GM12878 (cell line): ENCODE measurements around the gene SRCAP. TPM values are rescaled to one million over a fixed set of nuclear protein-coding genes. Genes with fewer than 3 reads are reported as not detected.

Experiments
- BCL11A ChIP-seq: IDR thresholded peaks from 2 replicates; pipeline ENCODE4 v1.6.1; 2011; ENCODE audit warnings: low read depth, low read length
- BHLHE40 ChIP-seq, 2 experiments: fragments of 450-650 bp in 1 of 2; IDR thresholded peaks; 2 replicates each; pipeline ENCODE4 v1.6.1; 2011 to 2017; ENCODE audit warnings: low read depth in 2 of 2, borderline replicate concordance in 1 of 2, improper control_type of control experiment in 1 of 2, low read length in 1 of 2, mild to moderate bottlenecking in 1 of 2
- EED ChIP-seq: sonication (generic); IDR thresholded peaks from 2 replicates; pipeline ENCODE4 v1.6.1; 2016; ENCODE audit warnings: antibody characterized with exemption, low read depth
- ESRRA ChIP-seq: IDR thresholded peaks from 2 replicates; pipeline ENCODE4 v1.6.1; 2012; ENCODE audit warnings: mild to moderate bottlenecking, low read length, improper control_type of control experiment
- EZH2 ChIP-seq: IDR thresholded peaks from 2 replicates; pipeline ENCODE4 v1.6.1; 2012; ENCODE audit warnings: low read depth, mild to moderate bottlenecking, control low read depth, inconsistent platforms, low read length, borderline replicate concordance; ENCODE audit not compliant: control insufficient read depth
- LARP7 ChIP-seq: fragments of 450-650 bp; IDR thresholded peaks from 2 replicates; pipeline ENCODE4 v1.6.1; 2017; ENCODE audit warnings: mild to moderate bottlenecking
- NRF1 ChIP-seq: conservative IDR thresholded peaks from 2 replicates; pipeline ENCODE4 v1.6.1; 2011; ENCODE audit warnings: mild to moderate bottlenecking, low read depth, low read length, improper control_type of control experiment
- POLR2AphosphoS5 ChIP-seq: IDR thresholded peaks from 2 replicates; pipeline ENCODE4 v1.6.1; 2011; ENCODE audit warnings: mild to moderate bottlenecking, low read length, inconsistent platforms
- RAD51 ChIP-seq: fragments of 450-650 bp; IDR thresholded peaks from 2 replicates; pipeline ENCODE4 v1.6.1; 2016; ENCODE audit warnings: moderate library complexity, mild to moderate bottlenecking, inconsistent platforms
- ZNF384 ChIP-seq: IDR thresholded peaks from 2 replicates; pipeline ENCODE4 v1.6.1; 2012; ENCODE audit warnings: low read depth, mild to moderate bottlenecking, low read length, improper control_type of control experiment, borderline replicate concordance
- ZNF622 ChIP-seq: fragments of 450-650 bp; IDR thresholded peaks from 2 replicates; pipeline ENCODE4 v1.6.1; 2017; ENCODE audit warnings: mild to moderate bottlenecking, inconsistent platforms
- ZSCAN29 ChIP-seq: fragments of 450-650 bp; IDR thresholded peaks from 2 replicates; pipeline ENCODE4 v1.6.1; 2017; ENCODE audit warnings: mild to moderate bottlenecking, moderate library complexity
- polyA plus RNA-seq, 11 experiments: library from polyadenylated mRNA; depleted of rRNA in 4 of 11; unstranded in 6 of 11; stranded (reverse) in 5 of 11; fragments of >200 nt; fragmentation: Nextera tagmentation in 4 of 11; fragmentation: Illumina TruSeq in 1 of 11; extraction: Ambion mirVana in 4 of 11; extraction: Trizol in 1 of 11; gene quantifications; 1 replicate in 1 of 11; 2 replicates in 10 of 11; pipeline versions ENCODE4 v1.2.1 to v1.2.3, GENCODE V29; 2011 to 2016; ENCODE audit warnings: inconsistent platforms in 2 of 11, missing spikeins in 2 of 11, low read depth in 1 of 11
- total RNA-seq, 4 experiments: library from RNA; depleted of rRNA in 3 of 4; stranded (reverse); fragments of >200 nt in 3 of 4; fragmentation: Illumina TruSeq in 1 of 4; extraction: Trizol in 1 of 4; gene quantifications; 2 replicates each; pipeline versions ENCODE4 v1.2.1 to v1.2.3, GENCODE V29; 2013 to 2021
- TF ChIP-seq, protein P1 (sequence below): fragments of 450-650 bp; IDR thresholded peaks from 2 replicates; pipeline ENCODE4 v1.6.1; 2017; ENCODE audit warnings: antibody characterized with exemption, mild to moderate bottlenecking, moderate library complexity
- TF ChIP-seq, protein P2 (sequence below): fragments of 450-650 bp; conservative IDR thresholded peaks from 2 replicates; pipeline ENCODE4 v1.6.1; 2017; ENCODE audit warnings: mild to moderate bottlenecking, moderate library complexity
- TF ChIP-seq, protein P3 (sequence below): fragments of 450-650 bp; IDR thresholded peaks from 2 replicates; pipeline ENCODE4 v1.6.1; 2014; ENCODE audit warnings: mild to moderate bottlenecking
- TF ChIP-seq, protein P4 (sequence below): IDR thresholded peaks from 2 replicates; pipeline ENCODE4 v1.6.1; 2011; ENCODE audit warnings: borderline replicate concordance, low read depth, mild to moderate bottlenecking, moderate library complexity, low read length; ENCODE audit not compliant: insufficient read depth, poor library complexity, severe bottlenecking
- TF ChIP-seq, protein P5 (sequence below): fragments of 450-650 bp; formaldehyde crosslinking; IDR thresholded peaks from 2 replicates; pipeline ENCODE4 v1.5.0; 2022; ENCODE audit warnings: mild to moderate bottlenecking, missing genetic modification characterization

The SRCAP gene
- total and polyA plus RNA-seq, 10 of the 15 experiments (the other 5 are each of a cell fraction or from before 2014, with no cell fraction given): 0.24 to 58.4 (median 11.6) TPM

DNA sequence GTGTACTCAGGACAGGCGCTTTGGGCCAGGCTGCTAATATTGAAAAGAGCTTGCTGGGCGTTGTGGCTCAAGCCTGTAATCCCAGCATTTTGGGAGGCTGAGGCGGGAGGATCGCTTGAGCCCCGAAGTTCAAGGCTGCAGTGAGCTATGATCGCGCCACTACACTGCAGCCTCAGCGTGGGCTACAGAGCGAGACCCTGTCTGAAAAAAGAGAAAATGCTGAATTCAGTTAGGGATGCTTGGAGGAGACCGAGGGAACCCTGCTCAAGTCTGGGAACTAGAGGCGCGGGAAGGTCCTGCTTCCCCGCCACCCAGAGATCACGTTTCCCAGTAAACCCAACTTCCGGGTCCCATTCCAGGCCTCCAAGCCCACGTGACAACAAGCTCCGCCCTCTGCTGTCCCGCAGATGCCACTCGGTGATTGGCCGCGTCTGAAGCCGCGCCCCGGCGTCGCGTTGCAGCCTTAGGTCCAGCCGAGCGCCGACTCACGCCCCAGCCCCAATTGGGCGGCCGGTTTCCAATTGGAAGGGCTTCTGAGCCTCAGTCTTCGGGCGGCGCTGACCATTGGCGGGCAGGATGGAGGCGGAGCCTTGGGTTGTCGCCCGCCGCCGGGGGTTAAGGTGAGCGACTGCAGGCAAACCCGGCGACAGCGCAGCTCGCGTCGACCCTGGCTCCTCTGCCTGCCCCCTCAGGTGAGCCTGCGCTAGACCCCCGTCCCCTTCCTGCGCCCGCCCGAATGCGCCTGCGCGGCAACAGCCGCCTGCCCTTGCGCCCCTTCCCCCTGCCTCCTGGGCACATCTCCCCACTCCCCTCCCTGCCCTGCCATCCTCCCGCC is 49.0 kb downstream of the SRCAP start, which contains the start of gene PHKG2 (continued):
- TF ChIP-seq, protein P1, sequence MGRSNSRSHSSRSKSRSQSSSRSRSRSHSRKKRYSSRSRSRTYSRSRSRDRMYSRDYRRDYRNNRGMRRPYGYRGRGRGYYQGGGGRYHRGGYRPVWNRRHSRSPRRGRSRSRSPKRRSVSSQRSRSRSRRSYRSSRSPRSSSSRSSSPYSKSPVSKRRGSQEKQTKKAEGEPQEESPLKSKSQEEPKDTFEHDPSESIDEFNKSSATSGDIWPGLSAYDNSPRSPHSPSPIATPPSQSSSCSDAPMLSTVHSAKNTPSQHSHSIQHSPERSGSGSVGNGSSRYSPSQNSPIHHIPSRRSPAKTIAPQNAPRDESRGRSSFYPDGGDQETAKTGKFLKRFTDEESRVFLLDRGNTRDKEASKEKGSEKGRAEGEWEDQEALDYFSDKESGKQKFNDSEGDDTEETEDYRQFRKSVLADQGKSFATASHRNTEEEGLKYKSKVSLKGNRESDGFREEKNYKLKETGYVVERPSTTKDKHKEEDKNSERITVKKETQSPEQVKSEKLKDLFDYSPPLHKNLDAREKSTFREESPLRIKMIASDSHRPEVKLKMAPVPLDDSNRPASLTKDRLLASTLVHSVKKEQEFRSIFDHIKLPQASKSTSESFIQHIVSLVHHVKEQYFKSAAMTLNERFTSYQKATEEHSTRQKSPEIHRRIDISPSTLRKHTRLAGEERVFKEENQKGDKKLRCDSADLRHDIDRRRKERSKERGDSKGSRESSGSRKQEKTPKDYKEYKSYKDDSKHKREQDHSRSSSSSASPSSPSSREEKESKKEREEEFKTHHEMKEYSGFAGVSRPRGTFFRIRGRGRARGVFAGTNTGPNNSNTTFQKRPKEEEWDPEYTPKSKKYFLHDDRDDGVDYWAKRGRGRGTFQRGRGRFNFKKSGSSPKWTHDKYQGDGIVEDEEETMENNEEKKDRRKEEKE: no peak
- TF ChIP-seq ZNF384: no peak
- TF ChIP-seq, protein P2, sequence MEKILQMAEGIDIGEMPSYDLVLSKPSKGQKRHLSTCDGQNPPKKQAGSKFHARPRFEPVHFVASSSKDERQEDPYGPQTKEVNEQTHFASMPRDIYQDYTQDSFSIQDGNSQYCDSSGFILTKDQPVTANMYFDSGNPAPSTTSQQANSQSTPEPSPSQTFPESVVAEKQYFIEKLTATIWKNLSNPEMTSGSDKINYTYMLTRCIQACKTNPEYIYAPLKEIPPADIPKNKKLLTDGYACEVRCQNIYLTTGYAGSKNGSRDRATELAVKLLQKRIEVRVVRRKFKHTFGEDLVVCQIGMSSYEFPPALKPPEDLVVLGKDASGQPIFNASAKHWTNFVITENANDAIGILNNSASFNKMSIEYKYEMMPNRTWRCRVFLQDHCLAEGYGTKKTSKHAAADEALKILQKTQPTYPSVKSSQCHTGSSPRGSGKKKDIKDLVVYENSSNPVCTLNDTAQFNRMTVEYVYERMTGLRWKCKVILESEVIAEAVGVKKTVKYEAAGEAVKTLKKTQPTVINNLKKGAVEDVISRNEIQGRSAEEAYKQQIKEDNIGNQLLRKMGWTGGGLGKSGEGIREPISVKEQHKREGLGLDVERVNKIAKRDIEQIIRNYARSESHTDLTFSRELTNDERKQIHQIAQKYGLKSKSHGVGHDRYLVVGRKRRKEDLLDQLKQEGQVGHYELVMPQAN: 0 out of 2 replicates have a peak, but pooled peaks have one; percentile 46
- peak; percentile 94 for TF ChIP-seq POLR2AphosphoS5
- TF ChIP-seq ZSCAN29: no peak
- TF ChIP-seq BCL11A: 0 out of 2 replicates have a peak, but pooled peaks have one; percentile 2
- TF ChIP-seq ESRRA: no peak
- peak; percentile 96 for TF ChIP-seq RAD51
- TF ChIP-seq, protein P3, sequence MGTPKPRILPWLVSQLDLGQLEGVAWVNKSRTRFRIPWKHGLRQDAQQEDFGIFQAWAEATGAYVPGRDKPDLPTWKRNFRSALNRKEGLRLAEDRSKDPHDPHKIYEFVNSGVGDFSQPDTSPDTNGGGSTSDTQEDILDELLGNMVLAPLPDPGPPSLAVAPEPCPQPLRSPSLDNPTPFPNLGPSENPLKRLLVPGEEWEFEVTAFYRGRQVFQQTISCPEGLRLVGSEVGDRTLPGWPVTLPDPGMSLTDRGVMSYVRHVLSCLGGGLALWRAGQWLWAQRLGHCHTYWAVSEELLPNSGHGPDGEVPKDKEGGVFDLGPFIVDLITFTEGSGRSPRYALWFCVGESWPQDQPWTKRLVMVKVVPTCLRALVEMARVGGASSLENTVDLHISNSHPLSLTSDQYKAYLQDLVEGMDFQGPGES: peak; percentile 79
- no peak for TF ChIP-seq EZH2
- TF ChIP-seq, protein P4, sequence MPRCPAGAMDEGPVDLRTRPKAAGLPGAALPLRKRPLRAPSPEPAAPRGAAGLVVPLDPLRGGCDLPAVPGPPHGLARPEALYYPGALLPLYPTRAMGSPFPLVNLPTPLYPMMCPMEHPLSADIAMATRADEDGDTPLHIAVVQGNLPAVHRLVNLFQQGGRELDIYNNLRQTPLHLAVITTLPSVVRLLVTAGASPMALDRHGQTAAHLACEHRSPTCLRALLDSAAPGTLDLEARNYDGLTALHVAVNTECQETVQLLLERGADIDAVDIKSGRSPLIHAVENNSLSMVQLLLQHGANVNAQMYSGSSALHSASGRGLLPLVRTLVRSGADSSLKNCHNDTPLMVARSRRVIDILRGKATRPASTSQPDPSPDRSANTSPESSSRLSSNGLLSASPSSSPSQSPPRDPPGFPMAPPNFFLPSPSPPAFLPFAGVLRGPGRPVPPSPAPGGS: peak; percentile 12
- TF ChIP-seq, protein P5, sequence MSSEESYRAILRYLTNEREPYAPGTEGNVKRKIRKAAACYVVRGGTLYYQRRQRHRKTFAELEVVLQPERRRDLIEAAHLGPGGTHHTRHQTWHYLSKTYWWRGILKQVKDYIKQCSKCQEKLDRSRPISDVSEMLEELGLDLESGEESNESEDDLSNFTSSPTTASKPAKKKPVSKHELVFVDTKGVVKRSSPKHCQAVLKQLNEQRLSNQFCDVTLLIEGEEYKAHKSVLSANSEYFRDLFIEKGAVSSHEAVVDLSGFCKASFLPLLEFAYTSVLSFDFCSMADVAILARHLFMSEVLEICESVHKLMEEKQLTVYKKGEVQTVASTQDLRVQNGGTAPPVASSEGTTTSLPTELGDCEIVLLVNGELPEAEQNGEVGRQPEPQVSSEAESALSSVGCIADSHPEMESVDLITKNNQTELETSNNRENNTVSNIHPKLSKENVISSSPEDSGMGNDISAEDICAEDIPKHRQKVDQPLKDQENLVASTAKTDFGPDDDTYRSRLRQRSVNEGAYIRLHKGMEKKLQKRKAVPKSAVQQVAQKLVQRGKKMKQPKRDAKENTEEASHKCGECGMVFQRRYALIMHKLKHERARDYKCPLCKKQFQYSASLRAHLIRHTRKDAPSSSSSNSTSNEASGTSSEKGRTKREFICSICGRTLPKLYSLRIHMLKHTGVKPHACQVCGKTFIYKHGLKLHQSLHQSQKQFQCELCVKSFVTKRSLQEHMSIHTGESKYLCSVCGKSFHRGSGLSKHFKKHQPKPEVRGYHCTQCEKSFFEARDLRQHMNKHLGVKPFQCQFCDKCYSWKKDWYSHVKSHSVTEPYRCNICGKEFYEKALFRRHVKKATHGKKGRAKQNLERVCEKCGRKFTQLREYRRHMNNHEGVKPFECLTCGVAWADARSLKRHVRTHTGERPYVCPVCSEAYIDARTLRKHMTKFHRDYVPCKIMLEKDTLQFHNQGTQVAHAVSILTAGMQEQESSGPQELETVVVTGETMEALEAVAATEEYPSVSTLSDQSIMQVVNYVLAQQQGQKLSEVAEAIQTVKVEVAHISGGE (CRISPR knock-in tag): no peak
- 0 out of 2 replicates have a peak, but pooled peaks have one; percentile 5 for TF ChIP-seq NRF1
- peak; percentile 54; the same call in 1 of the 2 replicates for TF ChIP-seq EED
- TF ChIP-seq LARP7: no peak
- no peak for TF ChIP-seq ZNF622
- TF ChIP-seq BHLHE40 (IDR thresholded peaks at IDR 0.05; ENCODE audit: borderline replicate concordance in 1 of 2, low read depth in 2 of 2, low read length in 1 of 2): peak; percentile 95 to 96
